ENCODE measurements around the gene MAP4. TPM values are rescaled to one million over a fixed set of nuclear protein-coding genes. Genes with fewer than 3 reads are reported as not detected.

MAP4 gene
- total and polyA plus RNA-seq, 11 donors, result 206 to 1,422 (median 771) TPM

DNA sequence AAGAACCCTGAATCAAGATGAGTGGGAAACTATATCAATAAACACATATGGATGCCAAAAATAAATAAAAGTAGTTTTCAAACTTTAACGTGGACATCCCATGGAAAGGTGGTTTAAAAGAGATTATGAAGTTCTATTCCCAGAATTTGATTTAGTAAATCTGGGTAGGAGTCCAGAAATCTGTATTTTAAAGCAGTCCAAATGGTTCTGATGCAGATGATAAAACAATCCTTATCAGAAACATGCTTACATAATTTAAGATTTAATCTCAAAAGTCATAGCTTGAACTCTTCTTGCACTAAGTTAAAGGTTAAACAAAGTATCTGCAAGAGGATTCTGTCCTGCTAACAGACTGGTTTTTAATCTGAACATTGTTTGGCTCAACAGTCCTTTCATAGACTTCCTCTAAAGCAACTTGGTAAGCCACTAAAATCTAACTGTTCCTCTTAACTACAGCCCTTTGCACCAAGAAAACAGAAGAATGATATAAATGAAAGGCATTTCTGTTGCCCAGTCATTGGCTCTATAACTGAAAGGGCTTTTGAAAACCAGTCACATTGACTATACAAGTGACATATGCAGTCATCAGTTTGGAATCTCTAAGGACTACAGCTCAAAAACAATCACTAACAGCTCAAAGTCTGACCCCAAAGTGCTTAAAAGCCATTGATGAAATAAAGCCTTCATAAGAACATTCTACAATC, 23.4 kb upstream of the MAP4 start:
- no peak for TF ChIP-seq POLR2A (IDR thresholded peaks at IDR 0.05)
- TF ChIP-seq, protein P1, sequence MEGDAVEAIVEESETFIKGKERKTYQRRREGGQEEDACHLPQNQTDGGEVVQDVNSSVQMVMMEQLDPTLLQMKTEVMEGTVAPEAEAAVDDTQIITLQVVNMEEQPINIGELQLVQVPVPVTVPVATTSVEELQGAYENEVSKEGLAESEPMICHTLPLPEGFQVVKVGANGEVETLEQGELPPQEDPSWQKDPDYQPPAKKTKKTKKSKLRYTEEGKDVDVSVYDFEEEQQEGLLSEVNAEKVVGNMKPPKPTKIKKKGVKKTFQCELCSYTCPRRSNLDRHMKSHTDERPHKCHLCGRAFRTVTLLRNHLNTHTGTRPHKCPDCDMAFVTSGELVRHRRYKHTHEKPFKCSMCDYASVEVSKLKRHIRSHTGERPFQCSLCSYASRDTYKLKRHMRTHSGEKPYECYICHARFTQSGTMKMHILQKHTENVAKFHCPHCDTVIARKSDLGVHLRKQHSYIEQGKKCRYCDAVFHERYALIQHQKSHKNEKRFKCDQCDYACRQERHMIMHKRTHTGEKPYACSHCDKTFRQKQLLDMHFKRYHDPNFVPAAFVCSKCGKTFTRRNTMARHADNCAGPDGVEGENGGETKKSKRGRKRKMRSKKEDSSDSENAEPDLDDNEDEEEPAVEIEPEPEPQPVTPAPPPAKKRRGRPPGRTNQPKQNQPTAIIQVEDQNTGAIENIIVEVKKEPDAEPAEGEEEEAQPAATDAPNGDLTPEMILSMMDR (IDR thresholded peaks at IDR 0.05), result no peak
- H3K4me1 ChIP-seq, result peaks cover 5 to 75% (median 51%) of the 10 kb centered on the region in 12 donors
- H3K27ac ChIP-seq, result peak overlapping the region in 11 of 12 donors; percentile 40 to 78 (median 70)
- intact Hi-C loops (cut with DNase I), result loop anchor here in 2 of 10 donors (5.0 to 10.0 kb wide), 2 partner anchors 45 to 48 kb away; no protein-coding TSS in a partner anchor
- 0 to 4% (median 3%) methylated on average over 1 of the region's 1 CpG for WGBS, 4 donors
- no peaks in the 10 kb centered on the region for H3K9me3 ChIP-seq
- H3K27me3 ChIP-seq, result no peaks in the 10 kb centered on the region
- peak in 2 of 4 donors; percentile 45 to 71 for ATAC-seq
- no peak for DNase-seq
- no peak overlapping the region for H3K4me3 ChIP-seq
- H3K36me3 ChIP-seq, result peaks cover 0 to 4% (median 0%) of the 10 kb centered on the region in 9 donors

DNA sequence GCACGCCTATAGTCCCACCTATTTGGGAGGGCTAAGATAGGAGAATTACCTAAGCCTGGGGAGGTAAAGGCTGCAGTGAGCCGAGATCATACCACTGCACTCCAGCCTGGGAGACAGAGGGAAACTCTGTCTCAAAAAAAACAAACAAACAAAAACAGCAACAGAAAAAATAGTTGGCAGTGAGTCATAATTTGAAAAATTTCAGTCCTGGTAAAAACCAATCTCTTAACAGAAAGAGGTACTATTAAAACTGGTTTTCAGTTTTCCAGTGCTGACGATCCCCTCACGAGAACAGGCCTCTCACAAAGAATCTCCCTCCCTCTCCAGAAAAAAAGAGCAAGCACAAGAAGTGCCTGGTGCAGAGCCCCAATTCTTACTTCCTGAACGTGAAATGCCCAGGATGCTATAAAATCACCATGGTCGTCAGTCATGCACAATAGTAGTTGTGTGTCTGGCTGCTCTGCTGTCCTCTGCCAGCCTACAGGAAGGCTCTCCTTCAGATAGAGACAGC, 22.8 kb upstream of the MAP4 start:
- Histone ChIP-seq H3K27ac (peak overlapping the region in 11 of 12 donors; percentile 40 to 78 (median 70)), H3K4me3 (no peak overlapping the region), H3K27me3 (no peaks in the 10 kb centered on the region), H3K36me3 (peaks cover 0 to 4% (median 0%) of the 10 kb centered on the region in 9 donors), H3K4me1 (peaks cover 6 to 81% (median 57%) of the 10 kb centered on the region in 12 donors), H3K9me3 (no peaks in the 10 kb centered on the region)
- intact Hi-C loops (cut with DNase I), result loop anchor here in 2 of 10 donors (5.0 to 10.0 kb wide), 2 partner anchors 46 to 48 kb away; no protein-coding TSS in a partner anchor
- 24 to 37% (median 27%) methylated on average over 6 of the region's 6 CpGs for WGBS, 4 donors
- TF ChIP-seq, protein P1 (IDR thresholded peaks at IDR 0.05), result no peak
- TF ChIP-seq POLR2A (IDR thresholded peaks at IDR 0.05), result no peak
- DNase-seq (no peak), ATAC-seq (peak; percentile 19 to 50 (median 38))

DNA sequence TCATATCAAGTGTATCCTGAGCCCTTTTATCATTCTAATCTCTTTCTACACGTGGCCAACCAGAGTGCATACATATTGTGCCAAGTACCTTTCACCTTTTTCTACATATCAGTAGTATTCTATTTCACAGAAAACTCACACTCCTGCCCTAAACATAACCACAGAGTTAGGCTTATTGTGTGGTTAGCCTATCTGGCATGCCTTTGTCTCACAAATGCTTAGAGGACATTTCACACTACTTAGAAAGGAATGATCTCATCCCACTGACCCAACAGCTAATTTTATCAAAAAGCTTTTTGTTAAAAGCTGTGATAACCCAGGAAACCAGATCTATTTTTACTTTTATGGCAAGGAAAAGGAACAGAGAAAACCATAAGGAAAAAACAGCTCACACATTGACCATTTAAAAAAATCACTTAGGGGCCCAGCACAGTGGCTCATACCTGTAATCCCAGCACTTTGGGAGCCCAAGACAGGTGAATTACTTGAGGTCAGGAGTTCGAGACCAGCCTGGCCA, 17.8 kb upstream of the MAP4 start:
- no peaks in the 10 kb centered on the region for H3K27me3 ChIP-seq
- TF ChIP-seq, protein P1 (IDR thresholded peaks at IDR 0.05), result no peak
- TF ChIP-seq POLR2A (IDR thresholded peaks at IDR 0.05), result no peak
- DNase-seq (no peak), ATAC-seq (peak; percentile 74 to 90 (median 77))
- no peaks in the 10 kb centered on the region for H3K9me3 ChIP-seq
- no peaks in the 10 kb centered on the region for H3K36me3 ChIP-seq
- peaks cover 4 to 92% (median 69%) of the 10 kb centered on the region in 12 donors for H3K4me1 ChIP-seq
- WGBS, 4 donors, result 17 to 35% (median 24%) methylated on average over 2 of the region's 2 CpGs
- no peak overlapping the region for H3K4me3 ChIP-seq
- H3K27ac ChIP-seq, result peak overlapping the region; percentile 40 to 93 (median 82)
- intact Hi-C loops (cut with DNase I), result loop anchor here in 2 of 10 donors (2.0 to 10.0 kb wide), 2 partner anchors 15 to 51 kb away; no protein-coding TSS in a partner anchor

DNA sequence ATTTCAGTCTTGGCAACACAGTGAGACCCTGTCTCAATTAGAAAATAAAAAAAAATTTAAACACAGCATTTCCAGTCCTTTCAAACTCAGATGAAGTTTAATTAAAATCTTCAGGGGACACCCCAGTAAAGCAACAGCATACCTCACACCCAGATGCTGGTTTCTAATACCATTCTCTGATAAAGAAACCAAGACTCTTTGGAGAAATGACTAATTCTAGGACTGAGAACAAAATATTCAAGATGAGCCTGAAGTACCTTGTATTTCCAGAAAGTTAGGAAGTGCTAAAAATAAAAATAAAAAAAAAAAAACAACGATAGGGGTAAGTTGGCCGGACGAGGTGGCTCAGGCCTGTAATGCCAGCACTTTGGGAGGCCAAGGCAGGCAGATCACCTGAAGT, 14.0 kb upstream of the MAP4 start:
- WGBS, 4 donors, result 37 to 53% (median 47%) methylated on average over 3 of the region's 3 CpGs
- H3K27ac ChIP-seq, result peak overlapping the region in 3 of 12 donors; percentile 15 to 90 (median 36)
- intact Hi-C loops (cut with DNase I), result loop anchor here in 1 of 10 donors (10.0 kb wide), 1 partner anchor 55 kb away; no protein-coding TSS in a partner anchor
- no peak overlapping the region for H3K4me3 ChIP-seq
- no peak for TF ChIP-seq POLR2A (IDR thresholded peaks at IDR 0.05)
- TF ChIP-seq, protein P1 (IDR thresholded peaks at IDR 0.05), result no peak
- no peaks in the 10 kb centered on the region for H3K9me3 ChIP-seq
- peaks cover 4 to 77% (median 49%) of the 10 kb centered on the region in 12 donors for H3K4me1 ChIP-seq
- no peaks in the 10 kb centered on the region for H3K27me3 ChIP-seq
- ATAC-seq (no peak), DNase-seq (no peak)
- H3K36me3 ChIP-seq, result no peaks in the 10 kb centered on the region

All from heart left ventricle (tissue), 16 donors.